Measurements from ENCODE around the gene FRMD4B. TPM values are rescaled to one million over a fixed set of nuclear protein-coding genes. Genes with fewer than 3 reads are reported as not detected.

The FRMD4B gene
- total RNA-seq, 4 donors from 2014 or later: 39.5 to 71.0 (median 56.0) TPM

GRCh38 chr3:69205385-69205784, 180.5 kb downstream of the FRMD4B start:
- no peak for TF ChIP-seq CTCF (IDR thresholded peaks at IDR 0.05)
- DNase-seq (ENCODE audit: low spot score) (no peak), ATAC-seq (ENCODE audit: low FRiP score) (no peak)

- DNase-seq (ENCODE audit: low spot score): no peak
- TF ChIP-seq CTCF (IDR thresholded peaks at IDR 0.05): no peak
- no peak for ATAC-seq (ENCODE audit: low FRiP score)
Observed at GRCh38 chr3:69204315-69204957, 181.5 kb downstream of the FRMD4B start.

GRCh38 chr3:69203631-69204314, 182.1 kb downstream of the FRMD4B start:
- no peak for TF ChIP-seq CTCF (IDR thresholded peaks at IDR 0.05)
- DNase-seq (ENCODE audit: low spot score): no peak
- no peak for ATAC-seq (ENCODE audit: low FRiP score)

GRCh38 chr3:69201658-69202057, 184.2 kb downstream of the FRMD4B start:
- DNase-seq (ENCODE audit: low spot score) (no peak), ATAC-seq (ENCODE audit: low FRiP score) (no peak)
- no peak for TF ChIP-seq CTCF (IDR thresholded peaks at IDR 0.05)

GRCh38 chr3:69200384-69201068, 185.4 kb downstream of the FRMD4B start:
- peak; percentile 46 for DNase-seq (ENCODE audit: low spot score)
- ATAC-seq (ENCODE audit: low FRiP score): peak; percentile 85
- TF ChIP-seq CTCF (IDR thresholded peaks at IDR 0.05): no peak

GRCh38 chr3:69199942-69200341, 185.9 kb downstream of the FRMD4B start:
- TF ChIP-seq CTCF (IDR thresholded peaks at IDR 0.05): no peak
- DNase-seq (ENCODE audit: low spot score) (no peak), ATAC-seq (ENCODE audit: low FRiP score) (no peak)

Measured in omental fat pad (tissue), 4 donors.